SKM-1 treated with dmso at 0.1 percent for 144 hours (cell line): ENCODE data around the gene RHOH.

Experiments
- DNase-seq: peaks from one replicate; lab custom pipeline; 2025; ENCODE audit not compliant: unreplicated experiment; lab: John Stamatoyannopoulos, UW

The RHOH gene

GRCh38 chr4:40204507-40205258 is 7.9 kb downstream of the RHOH start:
- DNase-seq: no peak

GRCh38 chr4:40205259-40206198 is 8.7 kb downstream of the RHOH start:
- peak; percentile 96 for DNase-seq

- DNase-seq: no peak
These were observed 9.6 kb downstream of the RHOH start for GRCh38 chr4:40206426-40206825.

DNA sequence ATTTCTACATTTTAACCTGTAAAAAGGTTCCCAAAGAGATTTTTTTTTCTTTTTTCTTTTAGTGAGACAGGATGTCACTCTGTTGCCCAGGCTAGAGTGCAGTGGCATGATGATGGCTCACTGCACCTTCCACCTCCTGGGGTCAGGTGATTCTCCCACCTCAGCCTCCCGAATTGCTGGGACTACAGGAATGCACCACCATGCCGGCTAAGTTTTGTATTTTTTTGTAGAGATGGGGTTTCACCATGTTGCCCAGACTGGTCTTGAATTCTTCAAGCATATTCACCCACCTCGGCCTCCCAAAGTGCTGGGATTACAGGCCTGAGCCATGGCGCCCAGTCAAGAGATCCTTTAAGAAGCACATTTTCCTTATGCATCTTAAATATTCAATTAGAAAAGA is 12.6 kb downstream of the RHOH start:
- DNase-seq: no peak

DNA sequence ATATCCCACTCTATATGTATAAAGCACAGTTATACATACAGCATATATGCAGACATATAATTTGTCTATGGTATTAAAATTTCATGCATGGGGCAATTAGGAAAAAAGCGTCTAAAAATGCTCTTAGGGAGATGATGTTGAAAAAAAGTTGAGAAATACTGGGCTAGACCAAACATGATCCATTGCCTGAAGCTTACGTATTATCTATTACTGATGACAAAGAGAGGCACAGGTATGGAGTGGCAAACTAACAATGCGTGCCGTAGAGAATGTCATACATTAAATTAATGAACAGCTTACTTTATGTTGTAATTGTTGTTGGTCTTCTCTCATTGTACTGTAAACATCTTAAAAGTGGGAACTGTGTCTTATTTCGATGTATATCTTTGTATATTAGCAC is 13.9 kb downstream of the RHOH start:
- no peak for DNase-seq

- no peak for DNase-seq
These were observed 14.7 kb downstream of the RHOH start for GRCh38 chr4:40211224-40212185.

DNA sequence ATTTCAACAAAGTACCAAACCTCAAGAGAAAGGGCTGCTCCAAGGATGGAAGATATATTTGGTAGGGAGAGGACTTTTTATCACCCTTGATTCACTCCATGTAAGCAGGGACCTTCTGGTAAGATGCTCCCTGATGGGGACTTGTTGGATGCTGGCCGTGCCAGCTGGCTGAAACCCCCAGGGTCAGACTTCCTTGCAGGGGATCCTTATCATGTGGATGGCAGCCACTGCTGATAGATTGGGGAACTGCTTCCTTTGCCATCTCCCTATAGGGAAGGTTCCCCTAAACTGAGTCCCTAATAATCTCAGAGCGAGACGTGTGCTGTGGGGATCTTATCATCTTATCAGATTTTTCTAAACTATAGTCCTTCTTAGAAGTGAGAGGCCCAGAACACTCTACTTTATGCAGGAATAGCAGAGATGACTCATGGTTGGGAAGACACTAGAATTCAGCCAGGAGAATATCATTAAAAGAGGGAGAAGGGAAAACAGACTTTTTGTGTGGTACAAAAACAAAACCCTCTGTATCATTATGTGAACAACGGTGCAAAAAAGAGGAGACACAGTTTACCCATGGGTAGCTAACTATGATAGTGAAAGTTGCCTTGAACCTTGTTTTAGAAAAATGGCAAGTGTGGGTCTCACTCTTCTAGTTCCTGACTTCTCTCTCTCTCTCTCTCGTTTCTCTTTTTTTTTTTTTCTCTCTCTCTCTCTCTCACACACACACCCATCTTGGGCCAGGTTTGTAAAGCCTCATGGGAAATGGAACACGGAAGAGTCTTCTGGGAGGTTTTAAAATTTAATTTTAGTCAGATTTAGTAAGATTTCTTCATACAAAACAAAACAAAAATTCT is 16.1 kb downstream of the RHOH start:
- no peak for DNase-seq

GRCh38 chr4:40214038-40214437 is 17.2 kb downstream of the RHOH start:
- no peak for DNase-seq

DNA sequence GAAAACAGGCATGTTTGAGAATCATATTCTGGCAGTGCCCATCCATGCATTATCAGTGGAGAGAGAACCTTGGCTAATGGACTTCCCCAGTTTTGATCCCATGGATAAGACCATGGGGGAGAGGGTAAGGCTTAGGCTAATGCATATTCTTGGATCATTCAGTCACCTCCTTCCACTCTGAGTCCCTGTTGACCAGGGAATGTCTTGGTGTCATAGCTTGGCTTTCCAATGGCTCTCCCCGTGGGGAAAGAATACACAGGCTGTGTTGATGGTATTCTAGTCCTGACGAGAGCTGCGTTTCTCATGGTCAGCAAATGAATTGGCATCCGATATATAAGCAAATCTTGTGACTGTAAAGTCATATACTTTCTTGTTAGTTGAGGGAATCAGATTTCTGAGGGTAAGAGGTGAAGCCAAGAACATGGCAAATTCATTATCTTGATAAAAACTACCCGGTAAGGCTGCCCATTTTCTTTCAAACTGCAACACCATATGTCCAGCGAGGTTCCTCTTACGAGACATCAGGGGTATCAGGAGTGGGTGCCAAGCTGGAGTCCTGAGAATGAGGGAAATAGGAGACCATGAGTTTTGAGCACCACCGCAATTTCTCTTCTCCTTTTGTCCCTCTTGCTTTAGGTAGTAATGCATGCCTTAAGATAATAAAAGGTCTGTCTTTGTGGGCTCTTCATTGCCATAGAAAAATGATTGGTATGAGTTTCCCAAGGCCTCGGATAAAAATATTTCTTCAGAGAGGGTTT is 18.0 kb downstream of the RHOH start:
- DNase-seq: no peak

DNA sequence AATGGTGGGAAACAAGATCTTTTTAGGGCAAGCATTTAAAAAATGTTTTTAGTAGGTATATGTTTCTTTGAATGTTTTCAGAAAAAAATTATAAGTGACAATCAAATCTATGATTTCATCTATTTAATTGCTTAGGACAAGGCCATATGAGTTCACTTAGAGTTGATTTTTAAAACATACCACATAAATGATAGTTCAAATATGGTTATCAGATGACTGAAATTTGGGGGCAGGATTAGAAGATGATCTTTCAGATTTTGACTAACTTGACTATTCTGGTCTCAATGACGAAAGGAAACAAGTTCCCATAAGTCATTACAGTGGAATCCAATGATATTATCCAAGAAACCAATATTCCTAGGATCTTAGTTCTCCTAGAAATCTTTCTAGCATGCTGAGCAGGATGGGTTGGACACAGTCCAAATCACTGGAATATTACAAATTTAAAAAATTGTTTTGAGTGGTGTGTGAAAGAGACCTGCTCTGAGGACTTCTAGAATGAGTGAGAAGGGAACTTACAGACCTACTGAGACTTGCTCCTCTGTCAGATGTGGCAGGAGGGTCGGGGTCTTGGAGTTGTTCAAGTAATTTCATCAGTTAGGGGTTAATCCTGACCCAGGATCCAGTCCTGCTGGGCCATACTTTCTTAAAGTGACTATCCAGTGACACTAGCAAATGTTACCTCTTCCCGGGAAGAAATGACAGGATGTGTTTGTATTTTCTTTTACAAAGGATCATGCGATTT is 20.0 kb downstream of the RHOH start:
- no peak for DNase-seq

- DNase-seq: no peak
These were observed 24.9 kb downstream of the RHOH start for GRCh38 chr4:40221744-40222143.

GRCh38 chr4:40223343-40223742 is 26.5 kb downstream of the RHOH start:
- DNase-seq: no peak

DNA sequence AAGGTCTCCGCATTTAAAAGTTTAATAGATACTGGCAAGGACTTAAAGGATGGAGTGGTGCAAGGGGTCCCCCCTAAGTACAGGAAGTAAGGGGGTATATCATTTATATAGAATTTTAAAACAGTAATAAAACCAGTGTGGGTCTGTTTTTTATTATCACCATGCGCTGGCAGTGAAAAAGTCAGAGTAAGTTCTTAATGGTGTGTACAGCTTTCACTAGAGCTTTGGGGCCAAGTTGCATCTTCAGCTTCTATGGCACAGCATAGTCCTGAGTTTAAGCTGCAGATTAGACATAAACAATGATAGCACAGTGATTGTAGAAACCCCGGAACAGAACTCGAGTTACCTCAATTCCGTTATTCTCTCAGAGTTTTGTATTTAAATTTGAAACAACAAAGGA is 27.6 kb downstream of the RHOH start:
- DNase-seq: no peak

- no peak for DNase-seq
These were observed 28.7 kb downstream of the RHOH start for GRCh38 chr4:40225497-40225896.

GRCh38 chr4:40227284-40227683 is 30.5 kb downstream of the RHOH start:
- DNase-seq: no peak

GRCh38 chr4:40228497-40229365 is 31.9 kb downstream of the RHOH start:
- DNase-seq: no peak

DNA sequence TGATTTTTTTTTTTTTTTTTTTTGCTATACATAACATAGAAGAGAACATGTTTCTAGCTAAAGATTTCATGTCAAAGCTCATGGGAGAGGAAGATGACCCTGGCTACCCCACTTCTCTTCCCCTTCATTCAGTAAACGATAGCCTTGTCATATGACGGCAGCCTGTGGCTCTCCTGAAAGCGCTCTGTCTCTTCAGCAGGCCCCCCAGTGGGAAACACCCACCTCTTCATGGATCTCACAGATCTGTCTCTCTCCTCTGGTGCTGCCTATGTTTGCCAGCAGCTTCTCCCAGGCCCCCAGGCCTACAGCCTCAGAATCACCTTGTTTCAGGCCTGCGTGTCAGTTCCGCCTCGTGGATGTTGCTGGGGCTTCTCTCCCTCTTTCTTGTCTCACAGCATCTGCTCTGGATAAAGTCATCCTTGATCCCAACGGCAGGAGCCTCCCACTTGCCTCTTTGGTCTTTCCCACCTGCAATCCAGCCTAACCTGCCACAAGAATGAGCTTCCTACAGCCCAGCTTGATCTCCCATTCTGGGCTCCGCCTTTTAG is 34.6 kb downstream of the RHOH start:
- no peak for DNase-seq
